GM18870 (cell line): ENCODE results near the gene DAB2IP.

ENCODE experiments used
- ATAC-seq: cut with Tn5 transposase; IDR thresholded peaks from one replicate; pipeline ENCODE4 v1.9.1; 2021; ENCODE audit warnings: moderate library complexity; ENCODE audit not compliant: unreplicated experiment

DAB2IP gene

GRCh38 chr9:121774715-121775613, 123.5 kb downstream of the DAB2IP start:
- ATAC-seq = no peak

- no peak for ATAC-seq
Observed at GRCh38 chr9:121776001-121776738, 124.7 kb downstream of the DAB2IP start.

GRCh38 chr9:121776739-121777637, 125.6 kb downstream of the DAB2IP start:
- no peak for ATAC-seq

- ATAC-seq = no peak
Observed at GRCh38 chr9:121778252-121779225, 127.1 kb downstream of the DAB2IP start.

- ATAC-seq = no peak
Observed at GRCh38 chr9:121779381-121780117, 128.1 kb downstream of the DAB2IP start.

- no peak for ATAC-seq
Observed at GRCh38 chr9:121780177-121781040, 129.0 kb downstream of the DAB2IP start.

GRCh38 chr9:121781145-121781548, 129.7 kb downstream of the DAB2IP start:
- no peak for ATAC-seq

GRCh38 chr9:121781701-121782464, 130.4 kb downstream of the DAB2IP start:
- ATAC-seq = no peak

GRCh38 chr9:121782514-121783110, 131.2 kb downstream of the DAB2IP start:
- ATAC-seq = no peak

GRCh38 chr9:121783111-121783510, 131.7 kb downstream of the DAB2IP start:
- no peak for ATAC-seq

GRCh38 chr9:121783521-121784507, 132.4 kb downstream of the DAB2IP start:
- no peak for ATAC-seq

- no peak for ATAC-seq
Observed at GRCh38 chr9:121784731-121785411, 133.4 kb downstream of the DAB2IP start.

- no peak for ATAC-seq
Observed at GRCh38 chr9:121785673-121786542, 134.5 kb downstream of the DAB2IP start.

GRCh38 chr9:121786543-121786948, 135.1 kb downstream of the DAB2IP start:
- no peak for ATAC-seq
